Stimulated activated naive CD4-positive, alpha-beta T cell (primary cell): Measurements from ENCODE around the gene RRAGC.

ENCODE experiments used
- DNase-seq, 6 experiments: peaks; one replicate each; lab custom pipeline; 2025; lab: John Stamatoyannopoulos, UW

RRAGC gene

GRCh38 chr1:38859561-38860453, at the start of gene RRAGC:
Gene RRAGC (minus strand): TSS chr1:38859772. CDS start chr1:38859646, 126 bp downstream.
- peak; percentile 93 to 98 (median 94) for DNase-seq

DNA sequence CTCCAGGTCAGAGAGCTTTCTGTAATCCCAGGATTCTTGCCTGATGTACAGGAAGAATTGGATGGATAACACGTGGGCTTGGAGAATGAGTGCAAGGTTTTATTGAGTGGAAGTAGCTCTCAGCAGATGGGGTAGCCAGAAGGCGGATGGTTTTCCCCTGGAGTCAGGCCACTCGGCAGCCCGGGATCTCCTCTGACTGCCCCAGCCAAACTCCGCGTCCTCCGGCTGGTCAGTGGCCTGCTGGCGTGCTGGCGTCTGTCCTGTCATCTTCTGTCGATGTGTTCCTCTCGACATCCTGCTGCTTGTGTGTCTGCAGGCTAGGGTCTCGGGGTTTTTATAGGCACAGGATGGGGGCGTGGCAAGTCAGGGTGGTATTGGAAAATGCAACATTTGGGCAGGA, 49.2 kb upstream of the RRAGC start:
- DNase-seq, result no peak

GRCh38 chr1:38905985-38906384, 46.4 kb upstream of the RRAGC start:
- DNase-seq, result no peak

DNA sequence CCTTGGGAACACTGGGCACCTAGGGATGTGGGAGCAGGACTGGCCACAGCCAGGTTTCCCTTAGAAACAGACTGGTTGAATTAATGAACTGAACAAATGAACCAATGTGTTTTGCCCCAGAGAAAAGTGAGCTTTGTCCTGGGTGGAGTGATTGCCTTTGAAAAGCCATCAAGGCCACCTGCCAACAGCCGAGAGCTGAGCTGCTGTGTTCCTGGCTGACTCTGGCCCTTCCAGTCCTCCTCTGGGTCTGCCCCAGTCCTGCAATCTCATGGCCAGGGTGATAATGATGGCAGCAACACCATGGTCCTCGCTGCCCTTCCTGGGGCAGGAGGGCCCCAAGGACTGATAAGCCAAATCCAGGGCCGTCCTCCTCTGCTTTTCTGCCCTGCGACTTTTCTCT, 40.0 kb upstream of the RRAGC start:
- DNase-seq, result no peak

GRCh38 chr1:38898653-38899230, 39.2 kb upstream of the RRAGC start:
- DNase-seq, result no peak

DNA sequence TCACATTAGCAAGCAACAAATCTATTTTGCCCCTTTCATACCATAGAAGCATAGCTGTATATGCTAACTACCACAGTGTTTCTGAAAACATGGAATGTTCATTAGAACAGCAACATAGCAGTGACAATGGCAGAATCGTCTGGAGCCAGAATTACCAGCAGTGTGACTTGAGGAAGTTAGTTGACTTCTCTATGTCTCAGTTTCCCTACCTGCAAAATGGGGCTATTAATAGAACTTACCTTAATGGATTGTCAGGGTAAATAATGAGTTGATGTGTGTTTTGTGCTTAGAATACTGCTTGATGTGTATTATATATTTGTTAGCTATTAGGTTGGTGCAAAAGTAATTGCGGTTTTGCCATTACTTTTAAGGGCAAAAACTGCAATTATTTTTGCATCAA, 36.6 kb upstream of the RRAGC start:
- no peak for DNase-seq

DNA sequence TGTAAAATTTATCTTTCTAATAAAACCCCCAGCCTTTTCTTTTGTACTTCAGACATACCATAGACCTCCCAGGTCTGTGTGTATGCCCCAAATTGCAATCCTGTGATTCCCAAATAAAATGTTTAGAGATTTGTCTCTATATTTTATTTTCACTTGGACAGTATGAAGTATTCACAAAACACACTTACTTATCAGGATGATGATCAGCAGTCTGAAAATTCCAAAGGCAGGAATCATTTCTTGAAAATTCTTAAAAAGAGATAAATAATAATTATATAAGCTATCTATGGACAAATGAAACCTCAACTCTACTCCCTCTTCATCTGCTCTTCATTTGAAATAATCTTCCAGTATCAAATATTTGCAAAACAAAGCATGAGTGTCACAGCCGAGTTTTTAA, 33.4 kb upstream of the RRAGC start:
- DNase-seq, result no peak

- DNase-seq, result peak in 1 of 6 experiments; percentile 6
Observed at GRCh38 chr1:38891753-38892152, 32.2 kb upstream of the RRAGC start.

DNA sequence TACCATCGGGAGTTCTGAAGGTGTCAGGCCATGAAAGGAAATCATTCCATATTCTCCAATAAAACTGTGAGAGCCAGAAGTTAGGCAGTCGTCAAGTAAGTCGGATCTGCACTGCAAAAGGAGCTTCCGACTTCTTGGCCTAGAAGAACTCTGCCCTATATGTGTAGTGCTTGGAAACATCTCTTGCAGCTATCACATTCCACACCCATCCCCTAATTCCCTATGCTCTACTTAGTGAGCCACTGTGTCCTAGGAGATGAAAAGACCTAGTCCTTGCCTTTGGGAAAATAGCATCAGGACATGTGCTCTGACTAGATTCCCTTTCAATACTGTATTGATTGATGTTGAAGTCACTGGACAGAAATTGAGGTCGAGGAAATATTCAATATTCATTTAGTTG, 30.0 kb upstream of the RRAGC start:
- no peak for DNase-seq

- no peak for DNase-seq
Observed at GRCh38 chr1:38888423-38889333, 29.1 kb upstream of the RRAGC start.

DNA sequence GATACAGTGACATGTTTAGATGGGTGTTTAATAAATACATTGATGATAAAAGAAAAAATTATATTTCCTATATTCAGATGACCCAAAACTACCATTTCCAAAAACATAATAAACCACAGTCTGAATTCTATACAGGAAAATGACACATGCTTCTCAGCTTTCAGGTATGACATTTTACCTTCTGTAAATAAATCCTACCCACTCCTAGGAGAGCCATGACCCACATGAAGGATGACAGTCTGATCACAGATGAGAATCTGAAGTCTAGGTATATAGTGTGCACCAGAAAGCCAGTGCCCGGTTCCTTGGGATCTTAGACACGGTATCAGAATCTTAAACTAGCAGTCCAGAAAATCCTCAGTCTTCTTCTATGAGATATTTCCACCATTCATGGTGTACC, 25.5 kb upstream of the RRAGC start:
- no peak for DNase-seq

- DNase-seq, result no peak
Observed at GRCh38 chr1:38881487-38881886, 21.9 kb upstream of the RRAGC start, which contains the start of gene GJA9. Gene GJA9 (minus strand): TSS chr1:38881587. CDS start chr1:38876098, 5,489 bp downstream.

DNA sequence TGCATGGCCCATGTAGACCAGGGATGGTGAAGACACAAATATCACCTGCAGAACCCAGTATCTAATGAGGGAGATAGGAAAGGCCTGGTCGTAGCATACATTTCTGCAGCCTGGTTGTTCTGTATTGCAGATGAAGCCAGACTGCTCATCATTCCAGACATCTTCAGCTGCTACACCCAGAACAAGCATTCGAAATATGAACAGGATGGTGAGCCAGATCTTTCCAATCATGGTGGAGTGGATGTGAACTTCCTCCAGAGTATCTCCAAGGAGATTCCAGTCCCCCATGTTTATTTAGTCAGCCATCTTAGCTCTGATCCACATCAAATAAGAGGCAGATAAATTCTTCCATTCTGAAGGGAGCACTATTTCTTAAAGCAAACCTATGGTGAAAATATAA, 16.2 kb upstream of the RRAGC start:
- DNase-seq, result no peak

- DNase-seq, result peak; percentile 92 to 96 (median 95)
Observed at GRCh38 chr1:38873027-38873969, 13.7 kb upstream of the RRAGC start, which contains the start of gene MYCBP. Gene MYCBP (minus strand): TSS chr1:38873348. CDS start chr1:38873305, 43 bp downstream.

DNA sequence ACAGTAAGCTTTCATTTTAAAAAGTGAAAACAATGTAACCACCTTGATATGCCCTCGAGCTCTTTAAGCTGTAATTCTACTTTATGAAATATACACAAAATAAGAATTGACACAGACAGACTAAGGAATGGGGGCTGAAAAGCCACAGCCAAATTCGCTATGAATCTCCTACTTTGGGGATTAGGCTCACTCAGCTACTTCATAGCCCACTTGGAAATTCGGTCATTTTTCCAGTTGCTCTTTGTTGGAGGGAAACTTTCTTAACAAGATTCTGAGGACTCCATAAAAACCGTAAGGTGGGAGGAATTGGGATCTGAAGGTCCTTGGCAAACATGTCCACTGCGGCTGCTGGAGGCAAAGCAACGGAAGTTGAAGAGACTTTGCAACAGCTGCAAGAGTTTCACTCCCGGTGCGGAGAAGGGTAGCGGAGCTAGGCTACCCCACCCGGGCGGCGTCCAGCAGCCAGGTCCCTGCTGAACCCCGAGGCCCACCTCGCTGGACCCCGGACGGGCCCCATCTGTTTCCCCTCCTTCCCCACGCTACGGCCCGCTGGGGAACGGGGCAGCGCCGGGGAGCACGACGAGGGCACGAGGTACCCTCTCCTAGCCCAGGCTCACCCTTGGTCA, 12.9 kb upstream of the RRAGC start:
- peak in 2 of 6 experiments; percentile 32 to 43 for DNase-seq

DNA sequence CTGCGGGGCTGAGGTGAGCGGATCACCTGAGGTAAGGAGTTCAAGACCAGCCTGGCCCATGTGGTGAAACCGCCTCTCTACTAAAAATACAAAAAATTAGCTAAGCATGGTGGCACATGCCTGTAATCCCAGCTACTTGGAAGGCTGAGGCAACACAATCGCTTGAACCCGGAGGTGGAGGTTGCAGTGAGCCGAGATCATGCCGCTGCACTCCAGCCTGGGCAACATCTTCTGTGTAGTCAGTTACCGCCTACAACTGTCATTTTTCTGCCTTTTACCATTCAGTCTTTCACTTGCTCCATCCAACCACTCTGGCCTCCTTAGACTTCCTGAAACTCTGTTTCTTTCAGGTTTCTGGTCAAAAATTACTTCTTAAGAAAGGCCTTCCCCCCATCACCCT, 11.4 kb upstream of the RRAGC start:
- DNase-seq, result no peak

DNA sequence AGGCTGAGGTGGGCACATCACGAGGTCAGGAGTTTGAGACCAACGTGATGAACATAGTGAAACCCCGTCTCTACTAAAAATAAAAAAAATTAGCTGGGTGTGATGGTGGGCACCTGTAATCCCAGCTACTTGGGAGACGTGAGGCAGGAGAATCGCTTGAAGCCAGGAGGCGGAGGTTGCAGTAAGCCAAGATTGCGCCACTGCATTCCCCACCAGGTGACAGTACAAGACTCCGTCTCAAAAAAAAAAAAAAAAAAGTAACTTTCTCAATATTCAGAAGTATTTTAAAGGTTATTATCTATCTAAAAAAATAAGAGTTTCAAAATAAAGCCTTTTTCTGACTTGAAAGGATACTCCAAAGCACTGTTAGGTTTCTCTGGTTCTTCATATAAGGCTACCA, 7.6 kb upstream of the RRAGC start:
- no peak for DNase-seq

- DNase-seq, result no peak
Observed at GRCh38 chr1:38865112-38865715, 5.6 kb upstream of the RRAGC start.

DNA sequence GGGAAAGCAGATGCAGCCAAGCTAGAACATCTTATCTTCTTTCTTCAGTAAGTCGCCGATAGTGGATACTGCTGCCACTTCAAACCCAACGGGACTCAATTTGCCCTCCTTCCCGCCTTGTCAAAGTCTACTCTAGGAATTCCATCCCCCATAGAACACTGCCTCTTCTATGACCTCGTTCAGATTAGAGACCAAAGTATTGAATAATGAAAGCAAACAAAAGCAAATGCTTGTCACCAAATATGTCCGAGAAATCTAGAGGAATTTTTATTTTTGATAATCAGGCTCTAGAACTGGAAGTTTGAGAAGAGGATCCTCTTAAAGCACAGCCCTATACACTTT, 853 bp upstream of the RRAGC start:
- no peak for DNase-seq

DNA sequence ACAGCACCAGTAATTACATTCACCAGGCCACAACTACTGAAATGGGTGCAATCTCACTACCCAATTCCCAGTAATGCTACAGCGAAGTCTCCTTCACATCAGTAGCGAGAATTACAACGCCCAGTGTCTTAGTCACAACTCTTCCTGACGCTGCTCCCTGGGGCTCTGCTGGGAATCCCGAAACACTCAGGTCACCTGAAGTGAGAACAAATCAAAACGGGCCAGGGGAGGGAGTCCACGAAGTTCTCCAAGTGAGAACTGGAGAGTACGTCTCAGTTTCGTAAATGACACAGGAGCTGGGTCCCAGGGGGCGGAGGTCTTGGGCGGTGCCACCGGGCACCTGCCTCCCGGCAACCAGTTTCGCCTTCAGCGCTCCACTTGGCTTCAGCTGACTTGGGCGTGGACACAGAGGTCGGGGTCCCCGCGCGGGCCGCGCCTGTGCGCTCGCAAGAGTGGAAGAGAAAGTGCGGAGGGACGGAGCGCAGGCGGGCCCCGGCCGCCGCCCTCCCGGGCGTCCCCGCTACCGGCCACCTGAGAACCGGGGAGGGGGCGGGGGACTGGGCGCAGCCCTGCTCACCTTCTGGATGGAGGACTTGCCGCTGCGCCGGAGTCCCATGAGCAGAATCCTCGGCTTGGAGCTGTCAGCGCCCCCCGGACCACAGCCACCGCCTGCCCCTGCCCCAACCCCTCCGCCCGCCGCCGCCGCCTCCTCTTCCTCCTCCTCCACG, 575 bp downstream of the RRAGC start:
- peak in 3 of 6 experiments; percentile 24 to 47 (median 34) for DNase-seq
